ENCODE results near the gene PIEZO2. TPM values are rescaled to one million over a fixed set of nuclear protein-coding genes. Genes with fewer than 3 reads are reported as not detected.

Gene PIEZO2
- total RNA-seq, 4 donors from 2014 or later = 2.7 to 11.7 (median 4.0) TPM

- TF ChIP-seq, protein P1, sequence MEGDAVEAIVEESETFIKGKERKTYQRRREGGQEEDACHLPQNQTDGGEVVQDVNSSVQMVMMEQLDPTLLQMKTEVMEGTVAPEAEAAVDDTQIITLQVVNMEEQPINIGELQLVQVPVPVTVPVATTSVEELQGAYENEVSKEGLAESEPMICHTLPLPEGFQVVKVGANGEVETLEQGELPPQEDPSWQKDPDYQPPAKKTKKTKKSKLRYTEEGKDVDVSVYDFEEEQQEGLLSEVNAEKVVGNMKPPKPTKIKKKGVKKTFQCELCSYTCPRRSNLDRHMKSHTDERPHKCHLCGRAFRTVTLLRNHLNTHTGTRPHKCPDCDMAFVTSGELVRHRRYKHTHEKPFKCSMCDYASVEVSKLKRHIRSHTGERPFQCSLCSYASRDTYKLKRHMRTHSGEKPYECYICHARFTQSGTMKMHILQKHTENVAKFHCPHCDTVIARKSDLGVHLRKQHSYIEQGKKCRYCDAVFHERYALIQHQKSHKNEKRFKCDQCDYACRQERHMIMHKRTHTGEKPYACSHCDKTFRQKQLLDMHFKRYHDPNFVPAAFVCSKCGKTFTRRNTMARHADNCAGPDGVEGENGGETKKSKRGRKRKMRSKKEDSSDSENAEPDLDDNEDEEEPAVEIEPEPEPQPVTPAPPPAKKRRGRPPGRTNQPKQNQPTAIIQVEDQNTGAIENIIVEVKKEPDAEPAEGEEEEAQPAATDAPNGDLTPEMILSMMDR (IDR thresholded peaks at IDR 0.05) = no peak
- ATAC-seq (ENCODE audit: low FRiP score) = no peak
These were observed 459.0 kb downstream of the PIEZO2 start for GRCh38 chr18:10690366-10690765.

DNA sequence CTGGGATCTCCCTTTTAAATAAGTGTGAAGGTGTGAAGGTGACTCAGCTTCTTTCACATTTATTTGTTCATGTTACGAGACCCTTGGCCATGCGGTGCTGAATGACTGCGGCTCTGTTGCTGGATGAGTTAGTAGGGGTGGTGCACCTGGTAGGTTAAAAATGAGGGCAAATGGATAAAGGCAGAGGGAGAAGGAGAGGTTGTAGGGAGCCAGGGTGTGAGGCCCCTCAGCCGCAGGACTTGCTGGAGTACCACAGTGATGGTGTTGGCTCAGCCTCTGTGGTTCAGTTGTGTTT, 459.4 kb downstream of the PIEZO2 start:
- no peak for DNase-seq (ENCODE audit: low spot score)
- TF ChIP-seq, protein P1 (IDR thresholded peaks at IDR 0.05) = no peak
- no peak for ATAC-seq (ENCODE audit: low FRiP score)

More at GRCh38 chr18:10690366-10690765, 459.0 kb downstream of the PIEZO2 start:
- DNase-seq (ENCODE audit: low spot score) = no peak

GRCh38 chr18:10689236-10690034, 459.9 kb downstream of the PIEZO2 start:
- no peak for ATAC-seq (ENCODE audit: low FRiP score)
- no peak for DNase-seq (ENCODE audit: low spot score)
- TF ChIP-seq, protein P1 (IDR thresholded peaks at IDR 0.05) = no peak

- ATAC-seq (ENCODE audit: low FRiP score) (no peak), DNase-seq (ENCODE audit: low spot score) (no peak)
- TF ChIP-seq, protein P1 (IDR thresholded peaks at IDR 0.05) = no peak
These were observed 460.6 kb downstream of the PIEZO2 start for GRCh38 chr18:10688766-10689165.

GRCh38 chr18:10687161-10687925, 462.0 kb downstream of the PIEZO2 start:
- no peak for DNase-seq (ENCODE audit: low spot score)
- TF ChIP-seq, protein P1 (IDR thresholded peaks at IDR 0.05) = no peak
- no peak for ATAC-seq (ENCODE audit: low FRiP score)

- DNase-seq (ENCODE audit: low spot score) = no peak
- TF ChIP-seq, protein P1 (IDR thresholded peaks at IDR 0.05) = no peak
These were observed 463.1 kb downstream of the PIEZO2 start for GRCh38 chr18:10686308-10686707.

More at GRCh38 chr18:10686308-10686707, 463.1 kb downstream of the PIEZO2 start:
- no peak for ATAC-seq (ENCODE audit: low FRiP score)
